ENCODE measurements around the gene SLC35E2B.
"Not testable (repeated sequence)": the region's sequence is repeated elsewhere in the genome, so short reads cannot be mapped to it uniquely, and the experiment has no call there.

Gene SLC35E2B

DNA sequence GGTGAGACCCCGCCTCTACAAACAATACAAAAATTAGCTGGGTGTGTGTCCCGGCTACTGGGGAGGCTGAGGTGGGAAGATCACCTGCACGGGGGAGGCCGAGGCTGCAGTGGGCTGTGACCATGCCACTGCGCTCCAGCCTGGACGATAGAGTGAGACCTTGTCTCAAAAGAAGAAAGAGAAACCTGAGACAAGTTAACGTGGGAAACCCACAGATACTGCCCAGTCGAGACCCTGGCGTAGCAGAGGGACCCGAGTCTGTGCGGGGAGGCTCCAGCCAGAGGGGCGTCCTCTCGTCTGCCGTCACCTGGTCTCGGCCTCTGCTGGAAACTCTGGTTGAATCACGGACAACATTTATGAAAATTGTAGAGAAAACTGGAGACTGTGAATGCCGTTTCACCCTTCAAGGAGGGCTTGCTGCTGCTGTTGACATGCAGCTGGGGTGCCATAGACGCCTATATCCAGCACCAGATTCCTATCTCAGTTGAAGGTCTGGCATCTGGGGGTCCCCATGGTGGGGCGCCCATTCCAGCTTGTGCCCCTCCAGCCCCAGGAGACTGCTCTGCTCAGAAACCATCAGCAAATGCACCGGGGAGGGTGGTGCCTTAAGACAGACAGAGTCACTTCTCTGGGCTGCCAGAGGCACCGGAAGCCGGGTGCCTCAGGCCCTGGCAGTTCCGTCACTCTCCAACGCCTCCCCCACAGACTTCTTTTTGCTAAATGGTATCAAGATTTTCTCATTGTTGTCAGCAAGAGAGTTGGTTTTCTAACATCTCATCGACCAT lies 20.2 kb downstream of the SLC35E2B start:
- DNase-seq, result no peak

- DNase-seq, result no peak
Measured at GRCh38 chr1:1671365-1672119, 21.1 kb downstream of the SLC35E2B start.

GRCh38 chr1:1670866-1671265 lies 21.7 kb downstream of the SLC35E2B start:
- no peak for DNase-seq

DNA sequence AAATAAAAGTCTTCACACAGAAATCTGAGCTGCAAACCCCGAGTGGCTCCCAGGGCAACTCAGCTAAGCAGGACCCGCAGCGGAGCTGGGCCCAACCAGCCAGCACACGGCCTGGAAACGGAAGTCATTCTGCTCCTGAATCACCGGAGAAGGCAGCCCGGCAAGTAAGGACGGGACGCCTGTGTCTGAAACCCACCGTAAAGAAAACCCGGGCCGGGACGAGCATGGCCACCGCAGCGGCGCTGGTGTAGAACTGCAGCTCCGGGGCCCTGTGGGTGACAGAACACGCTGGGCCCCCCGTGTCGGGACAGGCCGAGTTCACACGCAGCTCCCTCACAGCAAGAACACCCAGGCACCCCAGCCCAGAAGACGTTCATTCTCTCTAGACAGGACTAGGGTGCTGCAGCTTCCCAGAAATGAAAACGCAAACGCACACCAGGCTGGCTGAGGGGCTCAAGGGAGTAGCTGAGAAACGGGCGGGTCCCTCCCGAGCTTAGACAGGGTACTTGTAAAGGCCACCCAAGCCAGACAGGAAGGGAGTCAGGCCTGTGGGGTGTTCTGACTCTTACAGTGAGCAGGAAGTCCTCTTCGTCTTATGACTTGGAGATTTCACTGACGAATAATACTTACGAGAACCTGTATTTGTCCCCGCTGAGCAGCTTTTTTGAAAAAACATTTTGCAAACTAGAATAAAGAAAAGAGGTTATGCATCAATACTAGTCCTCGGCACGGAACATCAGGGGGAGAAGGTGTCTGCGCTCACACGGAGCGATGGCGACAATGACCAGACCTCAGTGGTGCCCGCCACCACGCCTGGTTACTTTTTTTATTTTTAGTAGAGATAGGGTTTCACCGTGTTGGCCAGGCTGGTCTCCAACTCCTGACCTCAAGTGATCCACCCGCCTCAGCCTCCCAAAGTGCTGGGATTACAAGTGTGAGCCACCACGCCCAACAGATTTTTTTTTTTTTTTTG lies 22.8 kb downstream of the SLC35E2B start:
- DNase-seq, result no peak

DNA sequence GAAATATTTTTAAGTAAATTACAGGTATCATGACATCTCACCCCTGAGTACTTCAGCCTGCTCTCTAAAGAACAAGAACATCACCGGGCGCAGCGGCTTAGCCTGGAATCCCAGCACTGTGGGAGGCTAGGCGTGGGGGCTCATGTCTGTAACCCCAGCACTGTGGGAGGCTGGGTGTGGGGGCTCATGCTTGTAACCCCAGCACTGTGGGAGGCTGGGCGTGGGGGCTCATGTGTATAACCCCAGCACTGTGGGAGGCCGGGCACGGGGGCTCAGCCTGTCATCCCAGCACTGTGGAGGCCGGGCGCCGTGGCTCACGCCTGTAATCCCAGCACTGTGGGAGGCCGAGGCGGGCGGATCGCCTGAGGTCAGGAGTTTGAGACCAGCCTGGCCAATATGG lies 26.1 kb downstream of the SLC35E2B start:
- no peak for DNase-seq

DNA sequence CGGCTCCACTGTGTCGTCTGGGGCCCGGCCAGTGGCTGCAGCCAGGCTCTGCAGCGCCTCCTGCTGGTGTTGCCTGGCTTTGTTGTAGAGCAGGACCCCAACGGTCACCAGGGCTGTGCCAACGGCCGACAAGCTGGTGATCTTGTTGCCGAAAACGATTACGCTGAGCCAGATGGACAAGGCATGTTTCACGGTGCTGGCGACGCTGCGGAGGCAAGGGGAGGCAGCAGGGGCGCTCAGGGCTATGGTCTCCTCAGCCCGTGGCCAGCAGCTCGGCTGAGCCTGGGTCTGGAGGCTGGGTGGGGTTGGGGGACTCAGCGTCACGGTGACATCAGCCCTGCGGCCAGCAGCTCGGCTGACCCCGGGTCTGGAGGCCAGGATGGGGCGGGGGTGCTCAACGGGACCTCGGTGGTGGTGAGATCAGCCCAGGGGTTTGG lies 26.8 kb downstream of the SLC35E2B start:
- DNase-seq, result peak; percentile 36

- no peak for DNase-seq
Measured at GRCh38 chr1:1664941-1665814, 27.4 kb downstream of the SLC35E2B start.

- not testable (repeated sequence) for DNase-seq
Measured at GRCh38 chr1:1664318-1664717, 28.3 kb downstream of the SLC35E2B start.

- DNase-seq, result not testable (repeated sequence)
Measured at GRCh38 chr1:1662830-1663560, 29.6 kb downstream of the SLC35E2B start.

DNA sequence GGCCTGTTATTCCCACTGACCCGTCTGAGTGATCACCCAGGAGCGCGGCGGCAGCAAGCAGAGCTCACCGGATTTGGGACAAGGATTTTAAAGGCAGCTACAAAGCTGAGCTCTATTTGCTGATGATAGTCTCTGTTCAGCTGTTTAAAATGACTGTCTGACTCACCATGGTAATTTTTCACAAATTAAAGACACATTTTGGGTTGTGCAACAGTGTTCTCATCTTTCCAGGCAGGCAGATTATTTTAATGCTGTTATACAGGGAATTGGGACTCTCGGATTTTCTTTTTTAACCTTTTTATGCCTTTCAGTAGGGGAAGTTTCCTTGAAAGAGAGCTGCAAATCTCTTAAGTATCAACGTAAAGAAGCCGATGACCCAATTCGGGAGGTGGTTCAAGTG lies 30.2 kb downstream of the SLC35E2B start:
- not testable (repeated sequence) for DNase-seq

DNA sequence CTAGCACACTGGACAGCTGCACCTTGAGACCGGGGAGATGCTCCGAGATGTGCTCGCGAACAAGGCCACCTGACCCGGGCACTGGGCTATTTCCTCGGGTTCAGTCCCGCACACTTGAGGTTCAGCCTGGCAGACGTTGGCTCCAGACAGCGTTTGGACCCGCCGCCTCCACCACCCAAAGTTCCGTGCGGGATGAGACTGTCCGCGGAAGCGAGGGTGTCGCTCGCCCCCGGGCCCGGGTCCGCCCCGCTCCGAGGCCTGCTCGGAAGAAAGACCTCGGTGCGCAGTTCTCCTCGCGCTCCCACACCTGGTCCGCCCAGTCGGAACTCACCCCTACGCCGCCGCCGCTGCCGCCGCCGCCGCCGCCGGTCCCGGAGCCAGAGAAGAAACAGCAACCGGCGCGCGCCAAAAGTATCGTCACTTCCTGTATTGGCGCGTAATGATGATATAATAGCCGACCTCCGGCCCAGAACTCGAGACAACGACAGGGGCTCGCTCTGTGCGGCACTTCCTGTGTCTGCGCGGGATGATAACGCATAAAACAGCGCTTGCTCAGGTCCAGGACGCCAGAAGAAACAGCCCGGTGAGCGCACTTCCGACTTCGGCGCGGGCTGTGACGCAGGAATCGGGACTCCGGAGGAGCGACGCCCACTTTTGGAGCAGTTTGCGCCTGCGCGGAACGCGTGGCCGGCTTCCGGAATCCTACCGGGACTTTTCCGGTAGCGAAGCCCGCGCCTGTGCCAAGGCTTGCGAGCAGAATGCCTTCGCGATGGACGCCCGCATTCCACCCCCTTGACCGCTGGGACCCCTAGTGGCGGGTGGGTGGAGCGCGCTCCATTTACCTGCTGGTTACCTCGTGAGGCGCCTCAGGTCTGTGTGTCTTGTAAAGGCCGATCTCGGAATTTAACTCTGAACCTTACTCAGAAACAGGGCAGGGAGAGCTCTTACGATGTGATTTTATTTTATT lies 33.7 kb downstream of the SLC35E2B start, which contains the start of gene CDK11B:
TSS of gene CDK11B (minus strand) at position 422 of the 967 bp plus-strand sequence. CDS start 1,519 bp downstream, outside the sequence.
- peak; percentile 96 for DNase-seq

GRCh38 chr1:1648265-1648664 lies 44.3 kb downstream of the SLC35E2B start:
- not testable (repeated sequence) for DNase-seq

- not testable (repeated sequence) for DNase-seq
Measured at GRCh38 chr1:1647567-1648241, 44.9 kb downstream of the SLC35E2B start.

DNA sequence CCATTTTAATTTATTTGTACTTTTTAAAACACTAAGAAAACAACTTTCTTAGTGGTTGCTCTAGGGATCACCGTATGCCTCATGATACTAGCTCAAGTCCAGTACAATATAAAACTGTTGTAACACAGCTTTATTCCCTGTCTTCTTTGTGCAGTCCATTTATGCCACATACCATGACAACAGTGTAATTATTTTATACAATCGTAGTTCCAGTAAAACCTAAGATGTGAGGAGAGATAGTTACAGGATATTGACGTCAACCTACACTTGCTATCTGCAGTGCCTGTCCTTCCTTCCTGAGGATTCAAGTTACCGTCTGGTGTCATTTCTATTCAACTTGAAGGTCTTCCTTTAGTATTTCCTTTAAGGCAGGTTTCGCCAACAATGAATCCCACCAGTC lies 46.3 kb downstream of the SLC35E2B start:
- DNase-seq, result not testable (repeated sequence)

GRCh38 chr1:1640711-1641461 lies 51.7 kb downstream of the SLC35E2B start:
- not testable (repeated sequence) for DNase-seq

- DNase-seq, result not testable (repeated sequence)
Measured at GRCh38 chr1:1640081-1640480, 52.5 kb downstream of the SLC35E2B start.

- not testable (repeated sequence) for DNase-seq
Measured at GRCh38 chr1:1639368-1639767, 53.2 kb downstream of the SLC35E2B start.

GRCh38 chr1:1638528-1638927 lies 54.1 kb downstream of the SLC35E2B start:
- DNase-seq, result not testable (repeated sequence)
